Calu3 (cell line): Measurements from ENCODE around the gene SMOC2. TPM values are rescaled to one million over a fixed set of nuclear protein-coding genes. Genes with fewer than 3 reads are reported as not detected.

Experiments used
- BruUV-seq: library from RNA; stranded (reverse); fragments of 400-500 nt; replicated peaks from 2 replicates; lab custom pipeline; 2021; lab: Mats Ljungman, UMichigan
- CTCF ChIA-PET: fragments of 300-600 bp; sonication (Branson Sonifier 250); formaldehyde crosslinking; loops from one replicate; lab custom pipeline; 2022; ENCODE audit warnings: antibody characterized with exemption; lab: Charles Lee
- DNase-seq: peaks from one replicate; pipeline ENCODE4 v3.0.0; 2022
- H3K27ac Mint-ChIP-seq: one replicate; pipeline ENCODE4 v1.8.0; 2022; ENCODE audit warnings: mixed read lengths; ENCODE audit not compliant: unreplicated experiment
- H3K27me3 Mint-ChIP-seq: one replicate; pipeline ENCODE4 v1.8.0; 2022; ENCODE audit warnings: mixed read lengths; ENCODE audit not compliant: unreplicated experiment
- H3K36me3 Mint-ChIP-seq: one replicate; pipeline ENCODE4 v1.8.0; 2022; ENCODE audit warnings: mild to moderate bottlenecking, moderate library complexity, mixed read lengths; ENCODE audit not compliant: insufficient read depth, unreplicated experiment
- H3K4me1 Mint-ChIP-seq: one replicate; pipeline ENCODE4 v1.8.0; 2022; ENCODE audit warnings: mild to moderate bottlenecking, low read depth, mixed read lengths; ENCODE audit not compliant: unreplicated experiment
- H3K4me3 Mint-ChIP-seq: one replicate; pipeline ENCODE4 v1.8.0; 2022; ENCODE audit warnings: mild to moderate bottlenecking, low read depth, moderate library complexity, mixed read lengths; ENCODE audit not compliant: unreplicated experiment
- H3K9me3 Mint-ChIP-seq: one replicate; pipeline ENCODE4 v1.8.0; 2022; ENCODE audit warnings: low read depth, mixed read lengths; ENCODE audit not compliant: unreplicated experiment
- CTCF ChIP-seq: fragments of 200-600 bp; IDR thresholded peaks from one replicate; pipeline ENCODE4 v1.8.0; 2022; ENCODE audit warnings: antibody characterized with exemption; ENCODE audit not compliant: unreplicated experiment
- intact Hi-C: fragments of 100-400 bp; cut with micrococcal nuclease; formaldehyde crosslinking; loops from one replicate; pipeline ENCODE4 v1.10.0; 2022; ENCODE audit not compliant: unreplicated experiment
- total RNA-seq: library from RNA; stranded (reverse); gene quantifications from 2 replicates; pipeline ENCODE4 v1.2.3, GENCODE V29; 2022

The SMOC2 gene
- total RNA-seq, 1 experiment from 2014 or later = 1.1 TPM

- Mint-ChIP-seq H3K27ac (no peak overlapping the region), H3K36me3 (no peaks in the 10 kb centered on the region), H3K9me3 (no peaks in the 10 kb centered on the region), H3K4me3 (no peak overlapping the region), H3K27me3 (peaks cover 56% of the 10 kb centered on the region), H3K4me1 (no peaks in the 10 kb centered on the region)
- no peak for TF ChIP-seq CTCF
- DNase-seq = no peak
- no TSS peak for BruUV-seq
- CTCF ChIA-PET = no interaction called here
- intact Hi-C loops = no loop called here
Observed at GRCh38 chr6:168464546-168464945, 23.6 kb downstream of the SMOC2 start.

- H3K27me3 Mint-ChIP-seq = peaks cover 30% of the 10 kb centered on the region
- CTCF ChIA-PET = no interaction called here
- TF ChIP-seq CTCF = no peak
- intact Hi-C loops = no loop called here
- H3K27ac Mint-ChIP-seq = no peak overlapping the region
- H3K9me3 Mint-ChIP-seq = no peaks in the 10 kb centered on the region
- no peaks in the 10 kb centered on the region for H3K36me3 Mint-ChIP-seq
- DNase-seq = no peak
- no TSS peak for BruUV-seq
- no peak overlapping the region for H3K4me3 Mint-ChIP-seq
- H3K4me1 Mint-ChIP-seq = no peaks in the 10 kb centered on the region
Observed at GRCh38 chr6:168468045-168468444, 27.1 kb downstream of the SMOC2 start.

- Mint-ChIP-seq H3K27ac (no peak overlapping the region), H3K27me3 (peaks cover 18% of the 10 kb centered on the region), H3K9me3 (no peaks in the 10 kb centered on the region), H3K4me1 (no peaks in the 10 kb centered on the region), H3K4me3 (no peak overlapping the region), H3K36me3 (no peaks in the 10 kb centered on the region)
- intact Hi-C loops = no loop called here
- no TSS peak for BruUV-seq
- TF ChIP-seq CTCF = no peak
- DNase-seq = no peak
- CTCF ChIA-PET = no interaction called here
Observed at GRCh38 chr6:168469521-168469920, 28.5 kb downstream of the SMOC2 start.

- no peaks in the 10 kb centered on the region for H3K9me3 Mint-ChIP-seq
- intact Hi-C loops = no loop called here
- DNase-seq = no peak
- no peak overlapping the region for H3K27ac Mint-ChIP-seq
- no TSS peak for BruUV-seq
- TF ChIP-seq CTCF = no peak
- CTCF ChIA-PET = no interaction called here
- no peak overlapping the region for H3K4me3 Mint-ChIP-seq
- H3K27me3 Mint-ChIP-seq = peaks cover 18% of the 10 kb centered on the region
- no peaks in the 10 kb centered on the region for H3K36me3 Mint-ChIP-seq
- no peaks in the 10 kb centered on the region for H3K4me1 Mint-ChIP-seq
Observed at GRCh38 chr6:168469926-168470325, 28.9 kb downstream of the SMOC2 start.
